Kidney epithelial cell (primary cell): ENCODE results near the gene COA8. TPM values are rescaled to one million over a fixed set of nuclear protein-coding genes. Genes with fewer than 3 reads are reported as not detected.

Experiments used
- DNase-seq: peaks from one replicate; pipeline ENCODE4 v3.0.0-alpha.2; 2010; ENCODE audit warnings: low read depth
- H3K27me3 ChIP-seq: 2 replicates; pipeline ENCODE4 v1.6.0; 2011; ENCODE audit warnings: low read length; ENCODE audit not compliant: control insufficient read depth, insufficient read depth
- H3K36me3 ChIP-seq: 2 replicates; pipeline ENCODE4 v1.5.1; 2011; ENCODE audit warnings: low read length; ENCODE audit not compliant: control insufficient read depth, insufficient read depth
- H3K4me3 ChIP-seq: 2 replicates; pipeline ENCODE4 v1.5.1; 2011; ENCODE audit warnings: low read depth, mild to moderate bottlenecking, control low read depth, low read length
- total RNA-seq: library from RNA; depleted of rRNA; stranded (reverse); fragments of >200 nt; gene quantifications from 2 replicates; pipeline ENCODE4 v1.2.3, GENCODE V29; 2015
- TF ChIP-seq, protein P1 (sequence below): IDR thresholded peaks from 2 replicates; pipeline ENCODE4 v1.5.1; 2011; ENCODE audit warnings: mild to moderate bottlenecking, moderate library complexity, low read length, control low read depth, inconsistent platforms; ENCODE audit not compliant: insufficient read depth, poor library complexity, severe bottlenecking

Gene COA8
- total RNA-seq, 1 donor from 2014 or later, result 83.8 TPM

GRCh38 chr14:103518422-103519042 is 44.2 kb upstream of the COA8 start:
- H3K36me3 ChIP-seq, result no peaks in the 10 kb centered on the region
- DNase-seq, result no peak
- TF ChIP-seq, protein P1, sequence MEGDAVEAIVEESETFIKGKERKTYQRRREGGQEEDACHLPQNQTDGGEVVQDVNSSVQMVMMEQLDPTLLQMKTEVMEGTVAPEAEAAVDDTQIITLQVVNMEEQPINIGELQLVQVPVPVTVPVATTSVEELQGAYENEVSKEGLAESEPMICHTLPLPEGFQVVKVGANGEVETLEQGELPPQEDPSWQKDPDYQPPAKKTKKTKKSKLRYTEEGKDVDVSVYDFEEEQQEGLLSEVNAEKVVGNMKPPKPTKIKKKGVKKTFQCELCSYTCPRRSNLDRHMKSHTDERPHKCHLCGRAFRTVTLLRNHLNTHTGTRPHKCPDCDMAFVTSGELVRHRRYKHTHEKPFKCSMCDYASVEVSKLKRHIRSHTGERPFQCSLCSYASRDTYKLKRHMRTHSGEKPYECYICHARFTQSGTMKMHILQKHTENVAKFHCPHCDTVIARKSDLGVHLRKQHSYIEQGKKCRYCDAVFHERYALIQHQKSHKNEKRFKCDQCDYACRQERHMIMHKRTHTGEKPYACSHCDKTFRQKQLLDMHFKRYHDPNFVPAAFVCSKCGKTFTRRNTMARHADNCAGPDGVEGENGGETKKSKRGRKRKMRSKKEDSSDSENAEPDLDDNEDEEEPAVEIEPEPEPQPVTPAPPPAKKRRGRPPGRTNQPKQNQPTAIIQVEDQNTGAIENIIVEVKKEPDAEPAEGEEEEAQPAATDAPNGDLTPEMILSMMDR, result peak; percentile 95
- H3K27me3 ChIP-seq, result peaks cover 12% of the 10 kb centered on the region
- no peak overlapping the region for H3K4me3 ChIP-seq

GRCh38 chr14:103519043-103519836 is 43.5 kb upstream of the COA8 start:
- no peak for DNase-seq
- no peak overlapping the region for H3K4me3 ChIP-seq
- TF ChIP-seq, protein P1, result no peak
- H3K36me3 ChIP-seq, result no peaks in the 10 kb centered on the region
- peaks cover 12% of the 10 kb centered on the region for H3K27me3 ChIP-seq

- no peak for DNase-seq
- no peak overlapping the region for H3K4me3 ChIP-seq
Observed at GRCh38 chr14:103519837-103520212, 42.9 kb upstream of the COA8 start.

DNA sequence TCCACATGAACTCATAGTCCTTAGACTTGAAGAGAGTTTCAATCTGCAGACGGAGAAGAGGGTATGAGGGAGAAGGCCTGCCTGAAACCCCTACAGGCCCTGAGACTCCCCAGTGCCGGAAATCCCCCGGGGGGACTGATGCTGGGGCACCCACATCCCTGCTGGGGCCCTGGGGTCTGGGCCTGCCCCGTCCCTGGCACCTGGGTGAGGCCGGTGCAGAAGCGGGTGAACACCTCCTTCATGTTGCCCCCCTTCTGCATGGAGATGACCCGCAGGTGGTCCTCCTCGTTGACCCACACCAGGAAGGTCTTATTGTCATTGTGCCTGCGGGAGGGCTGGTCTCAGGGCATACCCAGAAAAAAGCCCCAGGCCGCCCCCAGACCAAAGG is 42.5 kb upstream of the COA8 start:
- TF ChIP-seq, protein P1, result no peak

More at GRCh38 chr14:103519837-103520212, 42.9 kb upstream of the COA8 start:
- H3K27me3 ChIP-seq, result peaks cover 12% of the 10 kb centered on the region
- TF ChIP-seq, protein P1, result no peak
- no peaks in the 10 kb centered on the region for H3K36me3 ChIP-seq

DNA sequence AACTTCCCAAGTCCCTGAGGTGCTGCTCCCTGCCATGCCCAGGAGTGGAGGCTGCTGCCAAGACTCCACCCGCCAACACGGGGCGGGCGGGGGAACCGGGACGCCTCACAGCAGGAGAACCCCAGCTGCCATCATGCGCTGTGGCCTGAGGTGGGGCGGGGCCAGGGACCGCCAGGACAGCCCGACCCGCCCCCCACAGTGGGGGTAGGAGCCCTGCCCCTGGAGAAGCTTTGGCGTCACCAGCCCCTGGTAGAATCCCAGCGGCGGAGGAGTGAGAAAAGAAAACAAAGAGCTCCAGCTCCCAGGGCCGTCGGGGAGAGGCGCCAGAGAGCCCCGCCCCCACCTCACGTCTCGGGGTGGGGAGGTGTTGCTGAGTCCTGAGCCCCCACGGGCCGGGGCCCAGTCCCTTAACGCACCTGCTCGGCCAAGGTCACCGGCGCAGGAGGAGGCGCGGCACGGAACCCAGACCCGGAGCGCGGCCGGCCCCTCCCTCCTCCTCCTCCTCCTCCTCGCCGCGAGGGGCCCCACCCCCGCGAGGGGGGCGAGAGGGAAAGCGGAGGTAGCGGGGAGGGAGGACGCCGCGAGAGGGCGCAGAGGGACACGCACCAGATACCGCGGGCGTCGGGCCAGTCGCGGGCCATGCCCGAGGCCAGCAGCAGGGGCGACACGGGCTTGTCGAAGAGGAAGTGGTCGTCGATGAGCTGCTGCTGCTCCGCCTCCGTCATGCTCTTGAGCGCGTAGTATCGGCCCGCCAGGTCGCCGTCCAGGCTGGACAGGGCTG is 41.9 kb upstream of the COA8 start:
- TF ChIP-seq, protein P1, result peak; percentile 45
- peaks cover 12% of the 10 kb centered on the region for H3K27me3 ChIP-seq

More for the DNA sequence above, 42.5 kb upstream of the COA8 start:
- Histone ChIP-seq H3K36me3 (no peaks in the 10 kb centered on the region), H3K27me3 (peaks cover 12% of the 10 kb centered on the region), H3K4me3 (no peak overlapping the region)
- no peak for DNase-seq

More for the DNA sequence above, 41.9 kb upstream of the COA8 start:
- peak overlapping the region; percentile 59 for H3K4me3 ChIP-seq
- H3K36me3 ChIP-seq, result no peaks in the 10 kb centered on the region
- no peak for DNase-seq
